SK-N-SH treated with all-trans-retinoic acid at 6 μM for 48 hours (cell line): ENCODE results near the gene SEMA5B.

Source experiments
- CSRNP3 ChIP-seq: fragments of 250-450 bp; sonication (Bioruptor Pico); IDR thresholded peaks from 2 replicates; pipeline ENCODE4 v1.5.1; 2021; ENCODE audit warnings: mild to moderate bottlenecking, moderate library complexity
- GLIS3 ChIP-seq: fragments of 250-450 bp; sonication (Bioruptor Pico); IDR thresholded peaks from 2 replicates; pipeline ENCODE4 v1.5.0; 2020; ENCODE audit warnings: mild to moderate bottlenecking, moderate library complexity
- RARB ChIP-seq: fragments of 250-450 bp; sonication (Bioruptor Pico); IDR thresholded peaks from 2 replicates; pipeline ENCODE4 v1.8.0; 2021; ENCODE audit warnings: mild to moderate bottlenecking, moderate library complexity
- SNAI2 ChIP-seq: fragments of 250-450 bp; sonication (Bioruptor Pico); IDR thresholded peaks from 2 replicates; pipeline ENCODE4 v1.5.0; 2020; ENCODE audit warnings: mild to moderate bottlenecking, moderate library complexity
- TCF4 ChIP-seq: fragments of 250-450 bp; sonication (Bioruptor Pico); IDR thresholded peaks from 2 replicates; pipeline ENCODE4 v1.8.0; 2021; ENCODE audit warnings: mild to moderate bottlenecking, moderate library complexity, borderline replicate concordance
- ZC3H10 ChIP-seq: fragments of 250-450 bp; sonication (Bioruptor Pico); IDR thresholded peaks from 2 replicates; pipeline ENCODE4 v1.5.1; 2021; ENCODE audit warnings: mild to moderate bottlenecking, moderate library complexity
- ZNF565 ChIP-seq: fragments of 450-650 bp; formaldehyde crosslinking; conservative IDR thresholded peaks from 2 replicates; pipeline ENCODE4 v1.5.0; 2020; ENCODE audit warnings: low read depth, mild to moderate bottlenecking, moderate library complexity
- ZNF70 ChIP-seq: fragments of 450-650 bp; formaldehyde crosslinking; IDR thresholded peaks from 2 replicates; pipeline ENCODE4 v1.5.0; 2020; ENCODE audit warnings: mild to moderate bottlenecking, moderate library complexity

GRCh38 chr3:123024056-123024455 lies 3.5 kb downstream of the SEMA5B start:
- TF ChIP-seq ZNF70 (CRISPR knock-in tag) (no peak), SNAI2 (no peak), ZNF565 (CRISPR knock-in tag) (no peak), GLIS3 (CRISPR knock-in tag) (no peak), ZC3H10 (no peak), CSRNP3 (CRISPR knock-in tag) (no peak), RARB (CRISPR knock-in tag) (no peak), TCF4 (CRISPR knock-in tag) (no peak)
